ENCODE results near the gene MEN1.
"Not testable (repeated sequence)": the region's sequence is repeated elsewhere in the genome, so short reads cannot be mapped to it uniquely, and the experiment has no call there.

Gene MEN1

GRCh38 chr11:64845776-64846129 lies 35.4 kb upstream of the MEN1 start:
- not testable (repeated sequence) for DNase-seq (ENCODE audit: low read depth)

GRCh38 chr11:64845129-64845775 lies 34.9 kb upstream of the MEN1 start:
- no peak for DNase-seq (ENCODE audit: low read depth)

- peak; percentile 55 for DNase-seq (ENCODE audit: low read depth)
Measured at GRCh38 chr11:64844330-64845128, 34.2 kb upstream of the MEN1 start, which contains the start of gene CDC42BPG. TSS of gene CDC42BPG (minus strand) at chr11:64844653. CDS start at chr11:64844569, 84 bp downstream.

- DNase-seq (ENCODE audit: low read depth) = no peak
Measured at GRCh38 chr11:64843686-64844329, 33.5 kb upstream of the MEN1 start.

DNA sequence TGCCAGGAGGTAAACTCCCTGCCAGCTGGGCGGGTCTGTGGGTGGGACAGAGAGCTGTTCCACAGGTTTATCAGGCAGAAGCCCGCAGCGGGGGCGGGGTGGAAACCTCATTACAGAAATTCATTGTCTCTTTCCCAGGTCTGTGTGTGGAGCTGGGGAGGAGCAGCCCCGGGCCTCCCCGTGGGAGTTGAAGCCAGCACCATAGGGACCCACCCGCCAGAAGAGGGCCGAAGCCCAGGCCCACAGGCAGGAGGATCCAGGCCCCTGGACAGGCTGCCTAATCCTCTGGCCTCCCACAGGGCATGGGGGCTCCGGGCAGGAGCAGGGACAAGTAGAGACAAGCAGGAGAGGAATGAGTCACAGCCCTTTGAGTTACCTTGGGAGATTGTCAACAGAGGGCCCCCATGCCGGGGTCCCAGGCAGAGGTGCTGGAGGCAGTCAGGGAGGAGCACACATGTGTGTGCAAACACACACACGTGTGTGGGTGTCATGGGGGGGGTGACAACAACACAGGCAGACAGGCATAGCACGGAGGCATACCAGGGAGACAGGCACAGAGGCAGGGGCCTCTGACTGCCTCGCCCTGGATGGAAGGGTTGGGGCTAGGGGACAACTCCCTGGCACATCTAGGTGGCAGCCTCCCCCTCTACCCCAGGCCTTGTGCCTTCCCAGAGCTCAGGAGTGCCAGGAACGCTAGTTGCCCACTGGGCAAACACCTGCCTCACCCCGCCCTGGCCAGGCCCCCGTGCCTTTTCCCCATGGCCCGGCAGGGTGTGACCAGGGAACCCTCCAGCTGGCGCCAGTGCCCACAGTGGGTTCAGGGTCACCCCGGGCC lies 32.7 kb upstream of the MEN1 start:
- DNase-seq (ENCODE audit: low read depth) = no peak

DNA sequence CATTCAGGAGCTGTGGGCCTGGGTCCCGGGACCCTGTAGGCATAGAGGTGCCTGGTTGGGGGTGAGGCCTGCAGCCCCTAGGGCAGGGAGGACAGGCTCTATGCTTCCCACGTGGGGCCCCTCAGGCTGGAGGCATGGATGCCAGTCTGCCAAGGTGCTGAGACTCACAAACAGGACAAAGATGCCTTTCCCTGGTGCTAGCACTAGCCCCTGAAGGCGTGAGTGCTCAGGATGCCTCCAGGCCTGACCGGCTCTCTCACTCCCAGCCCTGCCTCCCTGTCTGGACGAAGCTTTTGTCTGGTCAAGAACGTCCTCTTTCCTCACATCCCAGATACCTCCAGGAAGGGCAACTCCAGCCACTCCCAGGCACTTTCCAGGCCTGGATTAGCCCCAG lies 32.0 kb upstream of the MEN1 start:
- no peak for DNase-seq (ENCODE audit: low read depth)

- DNase-seq (ENCODE audit: low read depth) = no peak
Measured at GRCh38 chr11:64841592-64842365, 31.4 kb upstream of the MEN1 start.

- no peak for DNase-seq (ENCODE audit: low read depth)
Measured at GRCh38 chr11:64839887-64840782, 29.8 kb upstream of the MEN1 start.

- DNase-seq (ENCODE audit: low read depth) = no peak
Measured at GRCh38 chr11:64839335-64839734, 29.0 kb upstream of the MEN1 start.

GRCh38 chr11:64838600-64839334 lies 28.4 kb upstream of the MEN1 start:
- no peak for DNase-seq (ENCODE audit: low read depth)

DNA sequence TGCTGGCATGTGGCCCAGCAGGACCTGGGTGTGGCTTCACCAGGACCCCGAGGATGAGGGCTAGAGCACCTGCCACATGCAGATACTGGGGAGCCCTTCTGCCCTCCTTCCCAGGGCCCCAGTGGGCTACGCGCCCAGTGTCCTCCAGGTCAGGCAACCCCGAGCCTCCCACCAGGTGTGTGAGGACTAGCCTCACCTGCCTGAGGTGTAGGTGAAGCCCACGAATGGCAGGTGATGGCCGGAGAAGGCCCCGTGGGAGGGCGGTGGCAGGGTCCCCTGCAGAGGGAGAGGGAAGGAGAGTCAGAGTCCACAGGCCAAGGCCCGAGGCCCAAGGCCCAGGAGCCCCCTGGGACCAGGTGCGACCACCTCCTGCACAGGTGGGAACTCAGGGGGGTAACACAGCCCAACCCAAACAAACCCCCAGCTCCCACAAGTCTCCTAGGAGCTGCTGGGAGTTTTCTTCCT lies 27.6 kb upstream of the MEN1 start:
- no peak for DNase-seq (ENCODE audit: low read depth)

DNA sequence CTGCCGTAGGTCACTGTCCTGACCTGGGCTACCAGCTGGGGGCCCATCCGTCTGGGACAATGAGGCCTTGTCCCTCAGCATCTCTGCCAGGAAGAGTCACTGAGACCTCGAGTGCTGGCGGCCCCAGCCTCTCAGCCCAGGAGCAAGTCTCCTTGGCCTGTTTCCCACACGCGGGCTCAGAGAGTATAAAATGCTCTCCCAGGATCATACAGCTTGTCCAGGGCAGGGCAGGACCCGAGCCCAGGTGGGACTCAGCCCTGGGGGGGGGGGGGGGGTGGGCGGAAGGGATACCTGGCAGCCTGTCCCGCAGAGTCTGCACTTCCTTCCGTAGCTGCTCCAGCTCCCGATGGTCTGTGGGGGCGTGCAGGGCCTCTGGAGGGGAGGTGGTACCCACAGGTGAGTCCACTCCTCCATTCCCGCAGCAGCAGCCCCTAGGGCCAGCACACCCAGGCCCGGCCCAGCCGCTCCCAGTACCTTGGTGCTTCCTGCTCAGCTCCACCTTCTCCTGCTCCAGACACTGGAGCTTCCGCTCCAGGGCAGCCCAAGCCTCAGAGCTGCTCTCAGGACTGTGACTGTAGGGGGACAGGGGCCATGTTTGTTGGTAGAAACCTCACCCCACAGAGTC lies 26.2 kb upstream of the MEN1 start:
- DNase-seq (ENCODE audit: low read depth) = no peak

- no peak for DNase-seq (ENCODE audit: low read depth)
Measured at GRCh38 chr11:64835616-64836447, 25.5 kb upstream of the MEN1 start.

- no peak for DNase-seq (ENCODE audit: low read depth)
Measured at GRCh38 chr11:64834723-64835615, 24.6 kb upstream of the MEN1 start.

DNA sequence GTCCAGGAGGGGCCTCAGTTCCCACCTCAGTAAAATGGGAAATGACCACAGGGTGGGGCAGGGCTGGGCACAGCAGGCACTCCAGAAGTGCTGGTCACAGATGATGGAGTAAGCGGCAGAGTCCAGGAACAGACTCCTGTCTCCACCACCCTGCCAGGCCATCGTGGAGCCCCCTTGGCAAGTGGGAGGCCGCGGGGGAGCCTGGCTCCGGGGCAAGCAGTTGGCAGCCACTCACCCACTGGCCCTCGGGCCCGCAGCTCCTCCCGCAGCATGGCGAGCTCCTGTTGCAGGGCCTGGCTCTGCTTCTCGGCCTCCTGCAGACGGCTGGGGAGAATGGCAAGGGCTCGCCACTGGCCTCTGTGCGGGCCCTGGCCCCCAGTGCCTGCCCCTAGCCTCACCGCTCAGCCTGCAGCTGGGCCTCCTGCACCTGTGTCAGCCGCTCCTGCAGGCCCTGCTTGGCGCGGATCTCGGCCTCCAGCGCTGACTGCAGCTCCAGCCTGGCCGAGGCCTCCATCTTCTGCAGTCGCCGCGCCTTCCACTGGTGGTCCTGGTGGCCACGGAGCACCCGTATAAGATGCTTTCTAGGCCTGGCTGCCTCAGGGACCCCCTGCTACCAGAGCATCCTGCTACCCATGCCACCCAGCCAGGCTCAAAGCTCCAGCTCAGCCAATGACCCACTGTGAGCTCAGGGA lies 23.8 kb upstream of the MEN1 start:
- DNase-seq (ENCODE audit: low read depth) = no peak

DNA sequence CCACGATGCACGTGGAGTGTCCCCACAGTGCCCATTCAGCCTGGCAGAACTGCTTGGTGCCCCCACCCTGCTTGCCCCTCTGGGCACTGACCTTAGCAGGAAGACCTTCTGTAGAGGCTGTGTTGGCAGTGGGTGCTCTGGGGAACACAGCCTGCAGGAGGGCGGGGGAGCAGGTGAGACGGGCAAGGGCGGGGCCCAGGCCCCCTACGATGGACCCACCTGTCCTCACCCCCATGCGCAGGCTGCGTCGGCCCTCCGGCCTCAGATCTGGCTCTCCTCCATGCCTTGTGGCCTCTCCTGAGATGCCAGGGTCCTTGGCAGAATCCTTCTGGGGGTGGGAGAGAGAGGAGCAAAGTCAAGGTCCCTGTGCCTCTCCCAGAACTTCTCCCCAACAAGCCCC lies 23.2 kb upstream of the MEN1 start:
- DNase-seq (ENCODE audit: low read depth) = no peak

- DNase-seq (ENCODE audit: low read depth) = no peak
Measured at GRCh38 chr11:64833198-64833502, 22.8 kb upstream of the MEN1 start.

All from stimulated activated CD8-positive, alpha-beta memory T cell treated with anti-CD3 and anti-CD28 coated beads, Interleukin-12 subunit alpha, Interleukin-12 subunit beta, amount 100 ng/mL, for 4 hours (primary cell).